Measurements from ENCODE around the gene ACVR1B. TPM values are rescaled to one million over a fixed set of nuclear protein-coding genes. Genes with fewer than 3 reads are reported as not detected.
A peak's percentile ranks its signal among the peaks of the same experiment; 100 is the strongest.

Gene ACVR1B
- total and polyA plus RNA-seq, 2 of the 8 experiments (the other 6 are each of a cell fraction or from before 2014, with no cell fraction given), result 16.0 to 19.2 TPM

DNA sequence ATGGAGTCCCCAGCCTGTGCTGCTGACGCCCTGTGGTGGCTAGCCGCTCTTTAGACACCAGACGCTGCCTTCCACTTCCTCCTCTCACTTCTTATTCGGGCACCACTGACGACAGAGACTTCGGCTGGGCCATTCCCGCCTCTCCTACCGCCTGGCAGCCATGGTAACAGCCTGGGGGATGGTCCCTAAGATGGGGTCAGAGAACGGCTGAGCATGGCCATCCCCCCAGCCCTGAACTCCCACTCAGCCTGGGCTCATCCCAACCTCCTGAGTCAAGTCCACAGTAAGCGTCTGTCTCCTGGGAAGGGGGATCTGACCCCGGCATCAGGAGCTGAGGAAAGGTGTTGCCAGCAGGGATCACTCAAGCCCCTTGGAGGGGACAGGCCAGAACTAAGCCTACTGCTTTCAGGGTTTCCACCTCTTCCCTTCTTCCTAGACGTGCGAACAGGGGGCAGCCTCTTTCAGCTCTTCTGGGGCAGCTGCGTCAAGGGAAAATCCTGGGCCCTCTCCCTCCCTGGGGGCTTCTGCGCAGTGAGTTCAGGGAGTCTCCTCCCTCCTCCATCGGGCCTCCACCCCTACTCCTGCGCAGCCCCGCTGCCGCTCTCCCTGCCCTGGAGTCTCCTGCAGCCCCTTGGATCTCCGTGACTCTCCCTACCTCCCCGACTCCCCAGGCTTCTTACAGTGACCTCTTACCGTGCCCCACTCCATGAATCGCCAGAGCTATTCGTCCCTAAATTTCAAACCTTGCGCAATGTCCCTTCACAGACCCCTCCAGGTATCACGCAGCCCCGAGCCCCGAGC lies 54.6 kb downstream of the ACVR1B start:
- Histone ChIP-seq H3K27me3 (replicated peaks in 1 of 4; ENCODE audit: control insufficient read depth in 3 of 4, extremely low read depth in 1 of 4, insufficient read depth in 3 of 4, low read length in 3 of 4) (peaks cover 19 to 51% (median 47%) of the 10 kb centered on the region in 4 experiments), H3K23ac (ENCODE audit: insufficient read length) (no peak overlapping the region), H3K36me3 (ENCODE audit: control insufficient read depth in 2 of 4, insufficient read depth in 4 of 4, low read length in 3 of 4) (no peaks in the 10 kb centered on the region), H3K4me2 (ENCODE audit: insufficient read depth in 1 of 2, low read depth in 2 of 2, low read length in 2 of 2) (peak overlapping the region; percentile 66 to 91), H3K79me1 (ENCODE audit: low read depth, low read length) (no peaks in the 10 kb centered on the region), H4K5ac (ENCODE audit: insufficient read length, low read depth, low read length) (no peak overlapping the region), H4K20me1 (replicated peaks in 1 of 2; ENCODE audit: control insufficient read depth in 1 of 2, insufficient read depth in 2 of 2, low read length in 2 of 2) (no peaks in the 10 kb centered on the region), H2BK5ac (ENCODE audit: low read depth, low read length) (no peak overlapping the region; the same call in 1 of the 2 replicates), H4K91ac (replicated peaks; ENCODE audit: insufficient read length, low read length) (no peak overlapping the region), H3K18ac (ENCODE audit: extremely low read depth, low read length) (peak overlapping the region; percentile 13), H4K8ac (ENCODE audit: extremely low read depth, insufficient read depth, low read length) (peak overlapping the region; percentile 78), H3K9me3 (ENCODE audit: insufficient read depth in 2 of 2, low read depth in 1 of 2, low read length in 1 of 2) (no peaks in the 10 kb centered on the region), H2BK20ac (ENCODE audit: low read length) (peak overlapping the region; percentile 21; the same call in 1 of the 2 replicates), H3K79me2 (ENCODE audit: control insufficient read depth in 1 of 2, insufficient read depth in 2 of 2, low read length in 2 of 2) (no peaks in the 10 kb centered on the region), H3K56ac (replicated peaks; ENCODE audit: insufficient read length, low read depth, low read length) (no peak overlapping the region), H2AFZ (ENCODE audit: low read length) (peak overlapping the region; percentile 11; the same call in 1 of the 2 replicates), H3K23me2 (ENCODE audit: low read depth, low read length) (peaks cover 10% of the 10 kb centered on the region; the same call in 1 of the 2 replicates), H3K4me1 (replicated peaks in 1 of 4; ENCODE audit: control insufficient read depth in 3 of 4, insufficient read depth in 4 of 4, low read length in 3 of 4) (peaks cover 5 to 33% (median 20%) of the 10 kb centered on the region in 4 experiments), H3K4me3 (ENCODE audit: extremely low read depth in 1 of 4, insufficient read depth in 2 of 4, low read depth in 3 of 4, low read length in 4 of 4) (peak overlapping the region; percentile 46 to 74 (median 52)), H3K27ac (ENCODE audit: low read depth, low read length) (no peak overlapping the region), H2AK5ac (ENCODE audit: low read depth, low read length) (no peak overlapping the region), H2BK120ac (replicated peaks; ENCODE audit: low read depth, low read length) (no peak overlapping the region), H3K9ac (replicated peaks in 1 of 4; ENCODE audit: extremely low read depth in 1 of 4, low read depth in 3 of 4, low read length in 3 of 4) (no peak overlapping the region; a peak in 1 of 7 replicates), H3K4ac (replicated peaks; ENCODE audit: insufficient read length, low read depth, low read length) (no peak overlapping the region), H2BK15ac (ENCODE audit: low read length) (peak overlapping the region; percentile 38; the same call in 1 of the 2 replicates), H2BK12ac (ENCODE audit: low read depth, low read length) (no peak overlapping the region), H3K14ac (ENCODE audit: insufficient read length) (no peak overlapping the region)
- ChIA-PET CTCF (ENCODE audit: partially characterized antibody) (interaction anchor here (0.6 to 38.2 kb wide), 8 partner anchors 9 to 84 kb away, joined by 3 to 1249 read pairs (median 8); no protein-coding TSS in a partner anchor), POLR2A (ENCODE audit: partially characterized antibody) (interaction anchor here (0.6 to 6.5 kb wide), 9 partner anchors 8 to 418 kb away, joined by 3 to 62 read pairs (median 5); no protein-coding TSS in a partner anchor)
- WGBS, 2 experiments (ENCODE audit: extremely low coverage in 1 of 2, insufficient coverage in 1 of 2, insufficient read length in 1 of 2, insufficient replicate concordance in 2 of 2, low coverage in 1 of 2, low lambda C conversion rate in 2 of 2, missing lambda C conversion rate in 1 of 2), result 24% methylated on average over 23 of the region's 28 CpGs; no CpG with 5 or more reads in 1 of the 2 experiments
- DNase-seq (ENCODE audit: low read depth in 1 of 2, low spot score in 2 of 2) (no peak), FAIRE-seq (no peak)
- peak; percentile 7 for TF ChIP-seq ASH2L (IDR thresholded peaks at IDR 0.05; ENCODE audit: low read length)
- no peak for TF ChIP-seq YY1 (IDR thresholded peaks at IDR 0.05; ENCODE audit: low read depth, low read length)
- no peak for TF ChIP-seq TAF1 (IDR thresholded peaks at IDR 0.05; ENCODE audit: low read depth, low read length)
- no peak for TF ChIP-seq EGR1 (IDR thresholded peaks at IDR 0.05; ENCODE audit: borderline replicate concordance, low read depth, low read length)
- TF ChIP-seq, protein P1, sequence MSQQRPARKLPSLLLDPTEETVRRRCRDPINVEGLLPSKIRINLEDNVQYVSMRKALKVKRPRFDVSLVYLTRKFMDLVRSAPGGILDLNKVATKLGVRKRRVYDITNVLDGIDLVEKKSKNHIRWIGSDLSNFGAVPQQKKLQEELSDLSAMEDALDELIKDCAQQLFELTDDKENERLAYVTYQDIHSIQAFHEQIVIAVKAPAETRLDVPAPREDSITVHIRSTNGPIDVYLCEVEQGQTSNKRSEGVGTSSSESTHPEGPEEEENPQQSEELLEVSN (IDR thresholded peaks at IDR 0.05), result 0 out of 2 replicates have a peak, but pooled peaks have one; percentile 21
- TF ChIP-seq CEBPB (IDR thresholded peaks at IDR 0.05; ENCODE audit: low read depth, low read length), result peak; percentile 72
- TF ChIP-seq NANOG (IDR thresholded peaks at IDR 0.05; ENCODE audit: insufficient read depth, low read depth, low read length, poor library complexity, severe bottlenecking), result no peak
- peak; percentile 17; the same call in 1 of the 2 replicates for TF ChIP-seq SUZ12 (IDR thresholded peaks at IDR 0.05; ENCODE audit: low read length)
- TF ChIP-seq CREB1 (IDR thresholded peaks at IDR 0.05), result 0 out of 2 replicates have a peak, but pooled peaks have one; percentile 8
- peak; percentile 10 to 11; a peak in 1 of 4 replicates for TF ChIP-seq RAD21 (IDR thresholded peaks at IDR 0.05 in 1 of 2, conservative IDR thresholded peaks at IDR 0.05 in 1 of 2; ENCODE audit: low read depth in 2 of 2, low read length in 2 of 2)
- TF ChIP-seq PHF8 (conservative IDR thresholded peaks at IDR 0.05; ENCODE audit: low read depth, low read length), result no peak
